ENCODE data around the gene ANKRD55.

GRCh38 chr5:56143373-56143714, 89.8 kb downstream of the ANKRD55 start:
- TF ChIP-seq POLR2AphosphoS5 (IDR thresholded peaks at IDR 0.05; ENCODE audit: low read depth, low read length) = no peak
- TF ChIP-seq CTCF (IDR thresholded peaks at IDR 0.05) = no peak
- no peak for TF ChIP-seq REST (IDR thresholded peaks at IDR 0.05; ENCODE audit: low read depth, low read length)
- TF ChIP-seq RAD21 (IDR thresholded peaks at IDR 0.05; ENCODE audit: low read length) = no peak
- no peak for TF ChIP-seq GABPA (IDR thresholded peaks at IDR 0.05; ENCODE audit: low read depth)
- TF ChIP-seq NRF1 (IDR thresholded peaks at IDR 0.05; ENCODE audit: low read depth, low read length) = no peak
- no peak for TF ChIP-seq FOXM1 (IDR thresholded peaks at IDR 0.05; ENCODE audit: low read depth)
- no peak for TF ChIP-seq IRF3 (IDR thresholded peaks at IDR 0.05; ENCODE audit: low read depth, low read length)
- TF ChIP-seq ZBTB33 (IDR thresholded peaks at IDR 0.05; ENCODE audit: borderline replicate concordance, low read depth) = no peak
- TF ChIP-seq FOXJ3 (CRISPR knock-in tag; IDR thresholded peaks at IDR 0.05) = no peak
- TF ChIP-seq PBX3 (IDR thresholded peaks at IDR 0.05) = no peak
- TF ChIP-seq TCF12 (IDR thresholded peaks at IDR 0.05) = no peak
- TF ChIP-seq EP300 (IDR thresholded peaks at IDR 0.05; ENCODE audit: borderline replicate concordance in 1 of 2, low read depth in 1 of 2, low read length in 1 of 2) = no peak
